A673 (cell line): ENCODE measurements around the gene VSTM2L. TPM values are rescaled to one million over a fixed set of nuclear protein-coding genes. Genes with fewer than 3 reads are reported as not detected.
A peak's percentile ranks its signal among the peaks of the same experiment; 100 is the strongest.

ENCODE experiments used
- BruUV-seq: library from RNA; stranded (reverse); fragments of 400-500 nt; replicated peaks from 2 replicates; lab custom pipeline; 2021; lab: Mats Ljungman, UMichigan
- CTCF ChIA-PET: fragments of 300-600 bp; sonication (Branson Sonifier 250); formaldehyde crosslinking; loops from one replicate; lab custom pipeline; 2022; ENCODE audit warnings: antibody characterized with exemption; lab: Charles Lee
- POLR2A ChIA-PET: fragments of 300-600 bp; sonication (Branson Sonifier 250); formaldehyde crosslinking; loops from one replicate; lab custom pipeline; 2022; ENCODE audit warnings: antibody characterized with exemption; ENCODE audit not compliant: low non-redundant PET; lab: Charles Lee
- DNase-seq: peaks from one replicate; pipeline ENCODE4 v3.0.0-alpha.2; 2015; ENCODE audit warnings: low spot score
- H3K27ac ChIP-seq: fragments of 200-600 bp; sonication (generic); 2 replicates; pipeline ENCODE4 v1.5.1; 2016; ENCODE audit warnings: mixed run types, low read depth, mild to moderate bottlenecking, mixed read lengths, antibody characterized with exemption, low read length; ENCODE audit not compliant: poor library complexity, severe bottlenecking
- H3K27me3 ChIP-seq: fragments of 200-600 bp; sonication (generic); replicated peaks from 2 replicates; pipeline ENCODE4 v1.6.1; 2017; ENCODE audit warnings: mixed run types, low read depth, mild to moderate bottlenecking, mixed read lengths, antibody characterized with exemption, low read length; ENCODE audit not compliant: insufficient read depth, poor library complexity
- H3K36me3 ChIP-seq: fragments of 200-600 bp; sonication (generic); 2 replicates; pipeline ENCODE4 v1.6.1; 2016; ENCODE audit warnings: mixed run types, mild to moderate bottlenecking, mixed read lengths, antibody characterized with exemption, low read length; ENCODE audit not compliant: insufficient read depth, poor library complexity, severe bottlenecking
- H3K4me1 ChIP-seq: fragments of 200-600 bp; sonication (generic); 2 replicates; pipeline ENCODE4 v1.6.1; 2017; ENCODE audit warnings: mixed run types, mild to moderate bottlenecking, mixed read lengths, antibody characterized with exemption, low read length; ENCODE audit not compliant: insufficient read depth, poor library complexity, severe bottlenecking
- H3K4me3 ChIP-seq: fragments of 200-600 bp; sonication (generic); 2 replicates; pipeline ENCODE4 v1.5.1; 2016; ENCODE audit warnings: low read depth, mixed run types, mild to moderate bottlenecking, mixed read lengths, low read length; ENCODE audit not compliant: poor library complexity, severe bottlenecking
- H3K9me3 ChIP-seq: fragments of 200-600 bp; sonication (generic); 2 replicates; pipeline ENCODE4 v1.6.1; 2016; ENCODE audit warnings: mixed run types, low read depth, mild to moderate bottlenecking, mixed read lengths, antibody characterized with exemption, low read length; ENCODE audit not compliant: poor library complexity, severe bottlenecking
- CTCF ChIP-seq: fragments of 300-800, 200-600 bp; sonication (generic); conservative IDR thresholded peaks from 2 replicates; pipeline ENCODE4 v1.5.1; 2017; ENCODE audit warnings: low read depth, mild to moderate bottlenecking, antibody characterized with exemption, low read length, moderate library complexity, mixed read lengths
- EZH2 ChIP-seq: fragments of 200-600 bp; sonication (generic); IDR thresholded peaks from 2 replicates; pipeline ENCODE4 v1.6.1; 2017; ENCODE audit warnings: borderline replicate concordance, low read depth, mild to moderate bottlenecking, mixed read lengths, antibody characterized with exemption, low read length; ENCODE audit not compliant: poor library complexity, severe bottlenecking
- intact Hi-C: fragments of 100-400 bp; cut with micrococcal nuclease; formaldehyde crosslinking; loops from one replicate; pipeline ENCODE4 v1.10.0; 2022; ENCODE audit not compliant: unreplicated experiment
- total RNA-seq: library from RNA; stranded (reverse); gene quantifications from 2 replicates; pipeline ENCODE4 v1.2.3, GENCODE V29; 2021

VSTM2L gene
- total RNA-seq, 1 experiment from 2014 or later: 23.3 TPM

- no TSS peak for BruUV-seq
- ChIA-PET POLR2A (interaction anchor here (0.6 kb wide), 1 partner anchor 216 kb away, joined by 10 read pairs; no protein-coding TSS in a partner anchor), CTCF (interaction anchor here (0.8 kb wide), 1 partner anchor 73 kb away, joined by 5 read pairs; no protein-coding TSS in a partner anchor)
- H3K4me1 ChIP-seq: peaks cover 62% of the 10 kb centered on the region
- peak; percentile 70 for DNase-seq
- TF ChIP-seq EZH2 (no peak), CTCF (no peak)
- peak overlapping the region; percentile 57 for H3K27ac ChIP-seq
- no peaks in the 10 kb centered on the region for H3K36me3 ChIP-seq
- intact Hi-C loops: no loop called here
- H3K27me3 ChIP-seq: no peaks in the 10 kb centered on the region
- H3K4me3 ChIP-seq: no peak overlapping the region
- H3K9me3 ChIP-seq: no peaks in the 10 kb centered on the region
These were observed 16.6 kb downstream of the VSTM2L start for GRCh38 chr20:37919389-37920040.

GRCh38 chr20:37920270-37920669 is 17.3 kb downstream of the VSTM2L start:
- Histone ChIP-seq H3K36me3 (no peaks in the 10 kb centered on the region), H3K9me3 (no peaks in the 10 kb centered on the region), H3K27ac (no peak overlapping the region), H3K4me3 (no peak overlapping the region), H3K27me3 (no peaks in the 10 kb centered on the region), H3K4me1 (peaks cover 54% of the 10 kb centered on the region)
- CTCF ChIA-PET: no interaction called here
- TF ChIP-seq CTCF (no peak), EZH2 (no peak)
- POLR2A ChIA-PET: no interaction called here
- DNase-seq: peak; percentile 73
- intact Hi-C loops: no loop called here
- BruUV-seq: no TSS peak

- H3K4me1 ChIP-seq: peaks cover 49% of the 10 kb centered on the region
- H3K9me3 ChIP-seq: no peaks in the 10 kb centered on the region
- no TSS peak for BruUV-seq
- intact Hi-C loops: no loop called here
- CTCF ChIA-PET: no interaction called here
- H3K4me3 ChIP-seq: no peak overlapping the region
- no peak overlapping the region for H3K27ac ChIP-seq
- no peak for DNase-seq
- TF ChIP-seq EZH2 (no peak), CTCF (no peak)
- POLR2A ChIA-PET: no interaction called here
- H3K27me3 ChIP-seq: no peaks in the 10 kb centered on the region
- H3K36me3 ChIP-seq: no peaks in the 10 kb centered on the region
These were observed 17.9 kb downstream of the VSTM2L start for GRCh38 chr20:37920679-37921322.
